Stomach (tissue), 9 donors: ENCODE results near the gene C1orf87. TPM values are rescaled to one million over a fixed set of nuclear protein-coding genes. Genes with fewer than 3 reads are reported as not detected.
A peak's percentile ranks its signal among the peaks of the same experiment; 100 is the strongest.

Experiments used
- DNase-seq, 2 donors: peaks; one replicate each; pipeline versions ENCODE4 v3.0.0 to v3.0.0-alpha.2; 2013 to 2019
- H3K27ac ChIP-seq, 5 donors: fragments of 200-600 bp in 4 of 5; sonication (generic) in 4 of 5; one replicate each; pipeline ENCODE4 v1.5.1; 2013 to 2019; ENCODE audit warnings: mild to moderate bottlenecking in 1 of 5, moderate library complexity in 1 of 5
- H3K27me3 ChIP-seq, 3 donors: fragments of 200-600 bp; sonication (generic); one replicate each; pipeline ENCODE4 v1.5.1; 2017 to 2019; ENCODE audit warnings: mixed run types in 1 of 3
- H3K36me3 ChIP-seq, 4 donors: fragments of 200-600 bp; sonication (generic); 1 replicate in 3 of 4; 2 replicates in 1 of 4; pipeline ENCODE4 v1.5.1; 2016 to 2019
- H3K4me1 ChIP-seq, 4 donors: fragments of 200-600 bp; sonication (generic); one replicate each; pipeline ENCODE4 v1.5.1; 2016 to 2019
- H3K4me3 ChIP-seq, 4 donors: fragments of 200-600 bp; sonication (generic) in 3 of 4; one replicate each; pipeline ENCODE4 v1.5.1; 2016 to 2019; ENCODE audit warnings: mild to moderate bottlenecking in 1 of 4
- H3K9me3 ChIP-seq, 4 donors: fragments of 200-600 bp; sonication (generic); one replicate each; pipeline ENCODE4 v1.5.1; 2016 to 2019
- CTCF ChIP-seq, 7 experiments: fragments of 450-650 bp in 4 of 7; fragments of 200-600 bp in 3 of 7; sonication (generic) in 3 of 7; IDR thresholded peaks; one replicate each; pipeline ENCODE4 v1.5.1; 2016 to 2019; ENCODE audit warnings: antibody characterized with exemption in 7 of 7, control low read depth in 2 of 7, mild to moderate bottlenecking in 1 of 7
- EP300 ChIP-seq: sonication (generic); formaldehyde crosslinking; IDR thresholded peaks from one replicate; pipeline ENCODE4 v1.6.1; 2017; ENCODE audit warnings: antibody characterized with exemption
- POLR2A ChIP-seq, 4 donors: fragments of 450-650 bp; IDR thresholded peaks; one replicate each; pipeline ENCODE4 v1.6.1; 2016; ENCODE audit warnings: antibody characterized with exemption in 4 of 4, control low read depth in 2 of 4, mild to moderate bottlenecking in 1 of 4, moderate library complexity in 1 of 4
- POLR2AphosphoS5 ChIP-seq, 3 donors: sonication (generic); formaldehyde crosslinking; IDR thresholded peaks; one replicate each; pipeline ENCODE4 v1.6.1; 2016; ENCODE audit warnings: antibody characterized with exemption in 3 of 3
- WGBS, 5 donors: extraction: QIAGEN DNeasy Blood & Tissue Kit in 3 of 5; methylation state at CpG; one replicate each; pipeline versions ENCODE4 v1.1.5 to v1.1.7; 2013 to 2018; 5-methylcytosine and 5-hydroxymethylcytosine counted together
- intact Hi-C: fragments of 100-400 bp; cut with DNase I; formaldehyde crosslinking; loops from one replicate; pipeline ENCODE4 v1.15.1; 2023; ENCODE audit warnings: low total_unique reads
- polyA plus RNA-seq, 3 donors: library from polyadenylated mRNA; stranded (reverse); fragments of 200-250 nt; gene quantifications; one replicate each; pipeline ENCODE4 v1.2.3, GENCODE V29; 2013
- small RNA-seq, 4 donors: library from RNA; depleted of rRNA; stranded (forward); fragments of <200 nt; gene quantifications; one replicate each; pipeline ENCODE3, GENCODE V24; 2016
- total RNA-seq, 5 donors: library from RNA; depleted of rRNA; stranded (reverse); fragments of >200 nt; gene quantifications; one replicate each; pipeline versions ENCODE4 v1.1.0 to v1.2.3, GENCODE V29; 2014 to 2016
- donor health status: healthy with polysubstance abuse.
- donor health status: Bipolar disorder and iron deficiency.
- donor health status: healthy.

Gene C1orf87
- total and polyA plus RNA-seq, 8 donors, result not detected

GRCh38 chr1:59948990-59949389, 124.6 kb downstream of the C1orf87 start:
- Histone ChIP-seq H3K4me3 (no peak overlapping the region), H3K9me3 (no peaks in the 10 kb centered on the region), H3K36me3 (no peaks in the 10 kb centered on the region), H3K4me1 (peaks cover 0 to 8% (median 2%) of the 10 kb centered on the region in 4 donors), H3K27ac (no peak overlapping the region), H3K27me3 (no peaks in the 10 kb centered on the region)
- WGBS, 5 donors, result 52 to 72% (median 69%) methylated on average over 1 of the region's 1 CpG
- intact Hi-C loops, result no loop called here
- TF ChIP-seq POLR2A (IDR thresholded peaks at IDR 0.05), result no peak
- TF ChIP-seq CTCF (IDR thresholded peaks at IDR 0.05), result no peak
- DNase-seq, result no peak

- no peaks in the 10 kb centered on the region for H3K36me3 ChIP-seq
- no peaks in the 10 kb centered on the region for H3K27me3 ChIP-seq
- peak; percentile 61 to 89 for DNase-seq
- H3K9me3 ChIP-seq, result no peaks in the 10 kb centered on the region
- intact Hi-C loops, result no loop called here
- WGBS, 5 donors, result 1 to 5% (median 3%) methylated on average over 6 of the region's 6 CpGs
- H3K27ac ChIP-seq, result no peak overlapping the region
- no peak overlapping the region for H3K4me3 ChIP-seq
- peaks cover 0 to 8% (median 2%) of the 10 kb centered on the region in 4 donors for H3K4me1 ChIP-seq
- TF ChIP-seq POLR2A (IDR thresholded peaks at IDR 0.05) (no peak), POLR2AphosphoS5 (IDR thresholded peaks at IDR 0.05) (peak in 1 of 3 donors; percentile 37), CTCF (IDR thresholded peaks at IDR 0.05) (peak in 5 of 7 experiments; percentile 83 to 92 (median 87))
Observed at GRCh38 chr1:59947047-59947938, 126.3 kb downstream of the C1orf87 start.

- 24 to 47% (median 44%) methylated on average over 1 of the region's 1 CpG for WGBS, 5 donors
- Histone ChIP-seq H3K4me1 (peaks cover 0 to 8% (median 2%) of the 10 kb centered on the region in 4 donors), H3K27me3 (no peaks in the 10 kb centered on the region), H3K36me3 (no peaks in the 10 kb centered on the region), H3K4me3 (no peak overlapping the region), H3K27ac (no peak overlapping the region), H3K9me3 (no peaks in the 10 kb centered on the region)
- TF ChIP-seq EP300 (no peak), CTCF (IDR thresholded peaks at IDR 0.05) (no peak), POLR2A (IDR thresholded peaks at IDR 0.05) (no peak)
- intact Hi-C loops, result no loop called here
- DNase-seq, result no peak
Observed at GRCh38 chr1:59945790-59946189, 127.8 kb downstream of the C1orf87 start.

Small RNA genes lying within 50 kb of the gene (small RNA-seq; reads per million reads assigned to genes)
- gene RN7SL475P, result 0 reads per million in 4 donors

Other genes with a start within 250 kb of the C1orf87 start
- 10 to 100 TPM in 1 of 5 donors, 1 to 10 TPM in 4; 1.0 to 13.6 (median 3.5) TPM for gene CYP2J2, start 147.0 kb downstream of the C1orf87 start, total RNA-seq
- gene CYP2J2, start 147.0 kb downstream of the C1orf87 start, polyA plus RNA-seq, result 1 to 10 TPM in 2 of 3 donors, not detected in 1; 2.7 to 7.3 TPM